HCT116 (cell line): ENCODE results near the gene DCTN2.

Experiments
- ATF3 ChIP-seq: IDR thresholded peaks from 2 replicates; pipeline ENCODE4 v1.6.1; 2012
- CTCF ChIP-seq, 3 experiments: fragments of 200-600 bp in 1 of 3; sonication (generic) in 1 of 3; IDR thresholded peaks in 2 of 3; conservative IDR thresholded peaks in 1 of 3; 2 replicates each; pipeline ENCODE4 v1.5.1; 2012 to 2017; ENCODE audit warnings: low read depth in 2 of 3, low read length in 2 of 3, antibody characterized with exemption in 1 of 3, borderline replicate concordance in 1 of 3, control low read depth in 1 of 3, mild to moderate bottlenecking in 1 of 3, mixed read lengths in 1 of 3, mixed run types in 1 of 3, moderate library complexity in 1 of 3; ENCODE audit not compliant: insufficient read depth in 1 of 3
- EZH2 ChIP-seq: fragments of 200-600 bp; sonication (generic); IDR thresholded peaks from 2 replicates; pipeline ENCODE4 v1.6.1; 2017; ENCODE audit warnings: antibody characterized with exemption, mixed run types
- MAX ChIP-seq: IDR thresholded peaks from 2 replicates; pipeline ENCODE4 v1.6.1; 2012
- POLR2A ChIP-seq: IDR thresholded peaks from 2 replicates; pipeline ENCODE4 v1.7.0; 2011; ENCODE audit warnings: borderline replicate concordance; ENCODE audit not compliant: insufficient read depth, insufficient read length; ENCODE audit errors: extremely low read depth
- POLR2AphosphoS5 ChIP-seq: IDR thresholded peaks from 2 replicates; pipeline ENCODE4 v1.6.1; 2011; ENCODE audit warnings: mild to moderate bottlenecking, low read depth, low read length, moderate library complexity
- SIN3A ChIP-seq: IDR thresholded peaks from 2 replicates; pipeline ENCODE4 v1.6.1; 2012; ENCODE audit warnings: low read depth
- SP1 ChIP-seq: IDR thresholded peaks from 2 replicates; pipeline ENCODE4 v1.6.1; 2012; ENCODE audit warnings: low read depth
- YY1 ChIP-seq: IDR thresholded peaks from 2 replicates; pipeline ENCODE4 v1.6.1; 2011; ENCODE audit warnings: low read length, low read depth, moderate library complexity, mild to moderate bottlenecking; ENCODE audit not compliant: insufficient replicate concordance; ENCODE audit errors: extremely low read depth
- ZFX ChIP-seq: fragments of 450-650 bp; IDR thresholded peaks from 2 replicates; pipeline ENCODE4 v1.6.1; 2017
- ZNF274 ChIP-seq: fragments of 200-500 bp; sonication (Bioruptor generic); IDR thresholded peaks from 2 replicates; pipeline ENCODE4 v1.6.1; 2014; ENCODE audit warnings: mild to moderate bottlenecking, low read depth, low read length, inconsistent platforms

GRCh38 chr12:57533108-57533507 is 13.9 kb downstream of the DCTN2 start:
- TF ChIP-seq POLR2AphosphoS5 = no peak
- no peak for TF ChIP-seq ATF3
- TF ChIP-seq CTCF (IDR thresholded peaks at IDR 0.05 in 2 of 3, conservative IDR thresholded peaks at IDR 0.05 in 1 of 3; ENCODE audit: borderline replicate concordance in 1 of 3, insufficient read depth in 1 of 3, low read depth in 2 of 3, low read length in 2 of 3) = no peak
- TF ChIP-seq EZH2 = no peak
- no peak for TF ChIP-seq SP1
- no peak for TF ChIP-seq POLR2A
- TF ChIP-seq SIN3A = no peak
- TF ChIP-seq ZNF274 = no peak
- no peak for TF ChIP-seq YY1
- no peak for TF ChIP-seq MAX
- TF ChIP-seq ZFX = no peak
